HG03135 (cell line): ENCODE results near the gene RRM2.

ENCODE experiments used
- ATAC-seq: cut with Tn5 transposase; IDR thresholded peaks from one replicate; pipeline ENCODE4 v1.9.1; 2021; ENCODE audit warnings: mild to moderate bottlenecking, moderate library complexity; ENCODE audit not compliant: unreplicated experiment

Gene RRM2

GRCh38 chr2:10149635-10150034 is 27.1 kb downstream of the RRM2 start:
- no peak for ATAC-seq

- no peak for ATAC-seq
Measured at GRCh38 chr2:10150436-10150835, 27.9 kb downstream of the RRM2 start.

- ATAC-seq, result no peak
Measured at GRCh38 chr2:10151462-10151861, 28.9 kb downstream of the RRM2 start.

GRCh38 chr2:10157293-10157692 is 34.8 kb downstream of the RRM2 start:
- no peak for ATAC-seq

GRCh38 chr2:10158681-10159080 is 36.1 kb downstream of the RRM2 start:
- no peak for ATAC-seq

- no peak for ATAC-seq
Measured at GRCh38 chr2:10159086-10159485, 36.5 kb downstream of the RRM2 start.

- no peak for ATAC-seq
Measured at GRCh38 chr2:10159581-10160131, 37.1 kb downstream of the RRM2 start.

GRCh38 chr2:10160203-10160955 is 37.8 kb downstream of the RRM2 start:
- no peak for ATAC-seq

- no peak for ATAC-seq
Measured at GRCh38 chr2:10161206-10161931, 38.8 kb downstream of the RRM2 start.

- ATAC-seq, result no peak
Measured at GRCh38 chr2:10161961-10162441, 39.5 kb downstream of the RRM2 start.

- no peak for ATAC-seq
Measured at GRCh38 chr2:10162586-10163497, 40.3 kb downstream of the RRM2 start.

GRCh38 chr2:10163498-10164486 is 41.3 kb downstream of the RRM2 start:
- no peak for ATAC-seq

GRCh38 chr2:10164601-10165000 is 42.1 kb downstream of the RRM2 start:
- no peak for ATAC-seq

- ATAC-seq, result no peak
Measured at GRCh38 chr2:10165282-10165681, 42.7 kb downstream of the RRM2 start.

- ATAC-seq, result no peak
Measured at GRCh38 chr2:10165861-10166675, 43.5 kb downstream of the RRM2 start.

GRCh38 chr2:10166676-10167292 is 44.2 kb downstream of the RRM2 start:
- no peak for ATAC-seq

- no peak for ATAC-seq
Measured at GRCh38 chr2:10167316-10167715, 44.8 kb downstream of the RRM2 start.

GRCh38 chr2:10168221-10168620 is 45.7 kb downstream of the RRM2 start:
- ATAC-seq, result no peak
